GM18870 (cell line): Measurements from ENCODE around the gene UBN2.
"Not testable (repeated sequence)": the region's sequence is repeated elsewhere in the genome, so short reads cannot be mapped to it uniquely, and the experiment has no call there.

Experiments used
- ATAC-seq: cut with Tn5 transposase; IDR thresholded peaks from one replicate; pipeline ENCODE4 v1.9.1; 2021; ENCODE audit warnings: moderate library complexity; ENCODE audit not compliant: unreplicated experiment

The UBN2 gene

GRCh38 chr7:139230774-139231512 lies at the start of gene UBN2:
Gene UBN2, plus strand, starts transcription at chr7:139231237. Its CDS starts 248 bp downstream, at chr7:139231485.
- peak; percentile 94 for ATAC-seq

GRCh38 chr7:139181404-139181803 lies 49.6 kb upstream of the UBN2 start:
- no peak for ATAC-seq

- ATAC-seq = no peak
Measured at GRCh38 chr7:139182363-139182762, 48.7 kb upstream of the UBN2 start.

GRCh38 chr7:139183251-139183650 lies 47.8 kb upstream of the UBN2 start:
- ATAC-seq = no peak

- no peak for ATAC-seq
Measured at GRCh38 chr7:139183878-139184338, 47.1 kb upstream of the UBN2 start.

GRCh38 chr7:139186146-139186545 lies 44.9 kb upstream of the UBN2 start:
- no peak for ATAC-seq

GRCh38 chr7:139189357-139189756 lies 41.7 kb upstream of the UBN2 start:
- ATAC-seq = no peak

- ATAC-seq = no peak
Measured at GRCh38 chr7:139192014-139192706, 38.9 kb upstream of the UBN2 start.

GRCh38 chr7:139200382-139200781 lies 30.7 kb upstream of the UBN2 start:
- ATAC-seq = no peak

- ATAC-seq = no peak
Measured at GRCh38 chr7:139203992-139204391, 27.0 kb upstream of the UBN2 start.

GRCh38 chr7:139205843-139206242 lies 25.2 kb upstream of the UBN2 start:
- ATAC-seq = no peak

- ATAC-seq = no peak
Measured at GRCh38 chr7:139212133-139212532, 18.9 kb upstream of the UBN2 start.

- ATAC-seq = not testable (repeated sequence)
Measured at GRCh38 chr7:139213489-139213888, 17.5 kb upstream of the UBN2 start.

- ATAC-seq = no peak
Measured at GRCh38 chr7:139218173-139218572, 12.9 kb upstream of the UBN2 start.

- no peak for ATAC-seq
Measured at GRCh38 chr7:139224219-139224618, 6.8 kb upstream of the UBN2 start.

GRCh38 chr7:139224836-139225235 lies 6.2 kb upstream of the UBN2 start:
- ATAC-seq = not testable (repeated sequence)

- not testable (repeated sequence) for ATAC-seq
Measured at GRCh38 chr7:139225286-139226157, 5.5 kb upstream of the UBN2 start.

- ATAC-seq = not testable (repeated sequence)
Measured at GRCh38 chr7:139226158-139226515, 4.9 kb upstream of the UBN2 start.

GRCh38 chr7:139226988-139227488 lies 4.0 kb upstream of the UBN2 start:
- ATAC-seq = not testable (repeated sequence)

GRCh38 chr7:139230023-139230422 lies 1.0 kb upstream of the UBN2 start:
- ATAC-seq = no peak

- no peak for ATAC-seq
Measured at GRCh38 chr7:139230484-139230773, 608 bp upstream of the UBN2 start.
